SK-N-SH treated with all-trans-retinoic acid at 6 μM for 48 hours (cell line): Measurements from ENCODE around the gene HACD2.

Experiments
- BACH2 ChIP-seq: fragments of 250-450 bp; sonication (Bioruptor Pico); IDR thresholded peaks from 2 replicates; pipeline ENCODE4 v1.9.0; 2021; ENCODE audit warnings: mild to moderate bottlenecking, borderline replicate concordance
- CSDC2 ChIP-seq: fragments of 250-450 bp; sonication (Bioruptor Pico); IDR thresholded peaks from 2 replicates; pipeline ENCODE4 v1.5.0; 2020; ENCODE audit warnings: mild to moderate bottlenecking, moderate library complexity
- GLIS3 ChIP-seq: fragments of 250-450 bp; sonication (Bioruptor Pico); IDR thresholded peaks from 2 replicates; pipeline ENCODE4 v1.5.0; 2020; ENCODE audit warnings: mild to moderate bottlenecking, moderate library complexity
- ISL1 ChIP-seq: fragments of 250-450 bp; sonication (Bioruptor Pico); IDR thresholded peaks from 2 replicates; pipeline ENCODE4 v2.1.2; 2022; ENCODE audit warnings: mild to moderate bottlenecking, moderate library complexity
- PATZ1 ChIP-seq: fragments of 250-450 bp; sonication (Bioruptor Pico); IDR thresholded peaks from 2 replicates; pipeline ENCODE4 v1.8.0; 2020; ENCODE audit warnings: mild to moderate bottlenecking, moderate library complexity, borderline replicate concordance
- PPARA ChIP-seq: fragments of 250-450 bp; sonication (Bioruptor Pico); IDR thresholded peaks from 2 replicates; pipeline ENCODE4 v1.5.0; 2020; ENCODE audit warnings: mild to moderate bottlenecking, borderline replicate concordance
- RARB ChIP-seq: fragments of 250-450 bp; sonication (Bioruptor Pico); IDR thresholded peaks from 2 replicates; pipeline ENCODE4 v1.8.0; 2021; ENCODE audit warnings: mild to moderate bottlenecking, moderate library complexity
- TOX ChIP-seq: fragments of 250-450 bp; sonication (Bioruptor Pico); IDR thresholded peaks from 2 replicates; pipeline ENCODE4 v1.8.0; 2021; ENCODE audit warnings: mild to moderate bottlenecking, moderate library complexity, borderline replicate concordance
- ZC3H10 ChIP-seq: fragments of 250-450 bp; sonication (Bioruptor Pico); IDR thresholded peaks from 2 replicates; pipeline ENCODE4 v1.5.1; 2021; ENCODE audit warnings: mild to moderate bottlenecking, moderate library complexity
- ZFP3 ChIP-seq: fragments of 250-450 bp; sonication (Bioruptor Pico); IDR thresholded peaks from 2 replicates; pipeline ENCODE4 v1.5.0; 2020; ENCODE audit warnings: mild to moderate bottlenecking, moderate library complexity
- ZNF565 ChIP-seq: fragments of 450-650 bp; formaldehyde crosslinking; conservative IDR thresholded peaks from 2 replicates; pipeline ENCODE4 v1.5.0; 2020; ENCODE audit warnings: low read depth, mild to moderate bottlenecking, moderate library complexity

- TF ChIP-seq PATZ1 = no peak
- no peak for TF ChIP-seq RARB (CRISPR knock-in tag)
- TF ChIP-seq CSDC2 (CRISPR knock-in tag) = no peak
- no peak for TF ChIP-seq GLIS3 (CRISPR knock-in tag)
- TF ChIP-seq ZC3H10 (CRISPR knock-in tag) = no peak
- TF ChIP-seq TOX = no peak
- TF ChIP-seq PPARA (CRISPR knock-in tag) = no peak
- TF ChIP-seq ZFP3 (CRISPR knock-in tag) = no peak
- TF ChIP-seq BACH2 = no peak
- no peak for TF ChIP-seq ZNF565
- no peak for TF ChIP-seq ISL1 (CRISPR knock-in tag)
Observed at GRCh38 chr3:123491966-123492587, 92.8 kb downstream of the HACD2 start.
